K562 (cell line): ENCODE measurements around the gene DLST. TPM values are rescaled to one million over a fixed set of nuclear protein-coding genes. Genes with fewer than 3 reads are reported as not detected.

Experiments
- CREBBP ChIP-seq: IDR thresholded peaks from one replicate; pipeline ENCODE4 v1.6.1; 2012; ENCODE audit warnings: low read depth, mild to moderate bottlenecking, control low read depth, inconsistent platforms, low read length
- ELK1 ChIP-seq: sonication (generic); formaldehyde crosslinking; IDR thresholded peaks from 2 replicates; pipeline ENCODE4 v1.8.1; 2022; ENCODE audit warnings: missing genetic modification reagents
- KLF1 ChIP-seq: fragments of 450-650 bp; IDR thresholded peaks from 2 replicates; pipeline ENCODE4 v1.6.1; 2016; ENCODE audit warnings: missing genetic modification characterization, missing compliant biosample characterization
- MAX ChIP-seq: sonication (generic); formaldehyde crosslinking; IDR thresholded peaks from 2 replicates; pipeline ENCODE4 v1.9.0; 2022; ENCODE audit warnings: mild to moderate bottlenecking, missing genetic modification reagents
- MCM2 ChIP-seq: fragments of 450-650 bp; IDR thresholded peaks from 2 replicates; pipeline ENCODE4 v1.6.1; 2017; ENCODE audit warnings: low read depth, mild to moderate bottlenecking
- MGA ChIP-seq: fragments of 450-650 bp; IDR thresholded peaks from 2 replicates; pipeline ENCODE4 v1.6.1; 2016; ENCODE audit warnings: mild to moderate bottlenecking, moderate library complexity
- MTF1 ChIP-seq: fragments of 250-450 bp; sonication (Bioruptor Pico); IDR thresholded peaks from 2 replicates; pipeline ENCODE4 v1.9.0; 2021; ENCODE audit warnings: moderate library complexity, mild to moderate bottlenecking, inconsistent platforms, borderline replicate concordance
- SLC30A9 ChIP-seq: fragments of 250-450 bp; sonication (Bioruptor Pico); IDR thresholded peaks from 2 replicates; pipeline ENCODE4 v1.8.0; 2022; ENCODE audit warnings: mild to moderate bottlenecking, moderate library complexity
- TBL1XR1 ChIP-seq, 2 experiments: IDR thresholded peaks; 2 replicates each; pipeline ENCODE4 v1.6.1; 2012; ENCODE audit warnings: improper control_type of control experiment in 2 of 2, low read length in 2 of 2, mild to moderate bottlenecking in 1 of 2
- ZBTB33 ChIP-seq: sonication (generic); formaldehyde crosslinking; IDR thresholded peaks from 2 replicates; pipeline ENCODE4 v1.8.1; 2023; ENCODE audit warnings: mild to moderate bottlenecking, missing genetic modification reagents
- polyA plus RNA-seq, 8 experiments: library from polyadenylated mRNA; depleted of rRNA in 4 of 8; stranded (reverse) in 5 of 8; unstranded in 3 of 8; fragments of >200 nt; fragmentation: Nextera tagmentation in 2 of 8; fragmentation: Illumina TruSeq in 1 of 8; extraction: Ambion mirVana in 2 of 8; extraction: Trizol in 1 of 8; gene quantifications; 2 replicates each; pipeline versions ENCODE4 v1.2.1 to v1.2.3, GENCODE V29; 2011 to 2014; ENCODE audit warnings: inconsistent platforms in 1 of 8, missing spikeins in 1 of 8
- total RNA-seq, 7 experiments: library from RNA; depleted of rRNA in 6 of 7; stranded (reverse); fragments of >200 nt in 6 of 7; fragmentation: Illumina TruSeq in 2 of 7; extraction: Trizol in 2 of 7; gene quantifications; 2 replicates each; pipeline versions ENCODE4 v1.2.1 to v1.2.3, GENCODE V29; 2011 to 2021; ENCODE audit warnings: low replicate concordance in 1 of 7

DLST gene
- total and polyA plus RNA-seq, 9 of the 15 experiments (the other 6 are each of a cell fraction or from before 2014, with no cell fraction given), result 3.0 to 73.7 (median 45.4) TPM

GRCh38 chr14:74905595-74906142, 24.0 kb downstream of the DLST start (continued):
- TF ChIP-seq MGA, result peak; percentile 38
- TF ChIP-seq CREBBP, result no peak
- no peak for TF ChIP-seq KLF1 (tag)
- TF ChIP-seq TBL1XR1 (IDR thresholded peaks at IDR 0.05; ENCODE audit: low read length in 2 of 2), result no peak
- no peak for TF ChIP-seq ELK1 (CRISPR knock-in tag)
- TF ChIP-seq ZBTB33 (CRISPR knock-in tag), result no peak
- no peak for TF ChIP-seq SLC30A9 (CRISPR knock-in tag)
- TF ChIP-seq MCM2, result no peak
- TF ChIP-seq MAX (CRISPR knock-in tag), result peak; percentile 90
- TF ChIP-seq MTF1 (CRISPR knock-in tag), result no peak
